RKO (cell line): ENCODE data around the gene MYL6B.
"Not testable (repeated sequence)": the region's sequence is repeated elsewhere in the genome, so short reads cannot be mapped to it uniquely, and the experiment has no call there.

ENCODE experiments used
- DNase-seq: peaks from one replicate; pipeline ENCODE4 v3.0.0-alpha.2; 2016; ENCODE audit warnings: low spot score

MYL6B gene

DNA sequence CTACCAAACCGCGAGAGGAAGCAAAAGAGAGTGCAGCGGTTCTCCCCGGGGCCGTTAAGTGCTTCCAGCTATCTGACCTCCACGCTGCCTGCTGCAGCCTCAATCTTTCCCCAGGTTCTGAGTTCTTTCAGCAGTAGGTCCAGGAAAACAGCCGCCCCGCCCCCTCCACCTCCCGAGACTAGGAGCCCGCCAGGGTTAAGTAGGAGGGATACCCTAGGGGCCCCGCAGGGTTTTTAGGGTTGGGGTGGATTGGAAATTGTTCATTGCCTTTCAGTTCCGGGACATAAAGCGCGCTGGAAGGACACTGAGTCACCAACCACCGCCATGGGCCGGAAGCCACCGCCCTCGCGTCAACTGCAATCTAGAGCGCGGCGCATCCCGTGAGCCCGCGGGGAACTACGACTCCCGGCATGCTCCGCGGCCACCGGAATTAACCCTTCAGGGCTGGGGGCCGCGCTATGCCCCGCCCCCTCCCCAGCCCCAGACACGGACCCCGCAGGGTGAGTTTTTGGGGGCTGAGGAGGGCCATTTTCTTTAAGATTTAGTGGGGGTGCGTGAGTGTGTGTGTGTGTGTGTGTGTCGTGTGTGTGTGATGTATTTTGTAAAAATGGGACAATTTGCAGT lies at the start of gene MYL6B:
Gene MYL6B, plus strand, starts transcription at position 456 of the 624 bp plus-strand sequence. CDS start 1,332 bp downstream, outside the sequence.
- DNase-seq: peak; percentile 97

GRCh38 chr12:56102683-56103065 lies 49.7 kb upstream of the MYL6B start:
- DNase-seq: no peak

DNA sequence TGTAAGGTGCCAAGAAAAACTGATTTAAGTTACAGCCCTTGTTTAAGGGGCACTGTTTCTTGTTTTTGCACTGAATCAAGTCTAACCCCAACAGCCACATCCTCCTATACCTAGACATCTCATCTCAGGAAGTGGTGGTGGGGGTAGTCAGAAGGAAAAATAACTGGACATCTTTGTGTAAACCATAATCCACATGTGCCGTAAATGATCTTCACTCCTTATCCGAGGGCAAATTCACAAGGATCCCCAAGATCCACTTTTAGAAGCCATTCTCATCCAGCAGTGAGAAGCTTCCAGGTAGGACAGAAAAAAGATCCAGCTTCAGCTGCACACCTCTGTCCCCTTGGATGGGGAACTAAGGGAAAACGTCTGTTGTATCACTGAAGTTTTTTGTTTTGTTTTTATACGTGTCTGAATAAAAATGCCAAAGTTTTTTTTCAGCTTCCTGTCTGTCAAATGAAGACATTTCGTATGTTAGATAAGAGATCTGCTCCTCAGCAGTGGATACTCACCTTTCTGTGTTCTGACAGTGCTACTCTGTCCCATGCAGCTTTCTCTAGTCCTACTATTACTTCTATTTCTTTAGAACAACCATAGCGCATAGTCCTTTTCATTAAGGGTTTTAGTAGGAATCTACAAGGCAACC lies 49.2 kb upstream of the MYL6B start:
- no peak for DNase-seq

DNA sequence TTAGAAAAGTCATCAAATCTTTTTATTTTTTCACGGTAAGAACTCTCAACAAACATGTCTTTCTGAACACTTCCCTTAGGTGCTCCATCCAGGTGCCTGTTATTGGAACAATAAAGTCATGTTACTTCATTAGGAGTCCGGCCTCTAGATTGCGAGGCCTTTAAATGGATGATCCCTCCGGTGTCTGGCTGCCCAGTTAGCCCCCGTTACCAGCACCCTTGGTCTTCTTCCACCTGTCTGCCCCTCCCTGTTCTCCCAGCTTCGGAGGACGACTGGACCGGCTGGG lies 48.6 kb upstream of the MYL6B start:
- no peak for DNase-seq

- DNase-seq: peak; percentile 98
Observed at GRCh38 chr12:56104109-56104814, 48.1 kb upstream of the MYL6B start, which contains the start of gene PA2G4. PA2G4 (plus strand) TSS chr12:56104559; CDS start chr12:56104738, 179 bp downstream.

DNA sequence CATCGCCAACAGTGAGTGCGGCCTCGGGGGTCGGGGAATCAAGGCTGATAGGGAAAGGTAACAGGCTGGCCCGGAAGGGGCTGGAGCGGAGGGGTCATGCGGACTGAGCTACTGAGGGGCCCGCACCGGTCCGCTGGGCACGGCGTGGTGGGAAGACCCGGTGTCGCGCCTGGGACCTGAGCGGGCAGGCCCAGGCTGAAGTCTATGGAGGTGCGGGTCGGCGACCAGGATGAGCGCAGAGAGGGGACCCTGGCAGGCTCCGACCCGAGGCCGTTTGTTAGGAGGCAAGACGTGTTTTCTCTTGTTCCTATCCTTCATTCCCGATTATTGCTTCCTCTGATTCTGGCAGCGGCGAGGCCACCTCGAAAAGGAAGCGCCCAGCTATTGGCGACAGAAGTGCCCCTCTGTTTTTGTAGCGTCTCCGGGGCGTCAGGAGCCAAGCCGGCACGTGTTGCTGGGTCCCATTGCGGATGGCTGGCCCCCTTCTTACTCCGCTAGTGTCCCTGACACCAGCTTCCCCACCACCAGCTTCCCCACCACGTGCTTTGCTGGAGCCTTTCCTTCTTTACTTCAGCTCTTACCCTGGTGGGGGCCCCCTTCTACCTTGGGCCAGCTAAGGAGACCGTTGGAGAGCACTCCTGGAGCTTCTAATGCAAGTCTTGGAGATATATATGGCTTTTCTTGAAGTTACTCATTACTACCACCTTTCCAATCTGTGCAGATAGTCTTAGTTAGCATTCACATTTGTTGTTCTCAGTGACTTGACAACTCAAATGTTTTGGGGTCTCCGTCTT lies 47.4 kb upstream of the MYL6B start:
- peak; percentile 57 for DNase-seq

GRCh38 chr12:56105609-56105902 lies 46.8 kb upstream of the MYL6B start:
- DNase-seq: no peak

- no peak for DNase-seq
Observed at GRCh38 chr12:56107242-56107641, 45.1 kb upstream of the MYL6B start.

DNA sequence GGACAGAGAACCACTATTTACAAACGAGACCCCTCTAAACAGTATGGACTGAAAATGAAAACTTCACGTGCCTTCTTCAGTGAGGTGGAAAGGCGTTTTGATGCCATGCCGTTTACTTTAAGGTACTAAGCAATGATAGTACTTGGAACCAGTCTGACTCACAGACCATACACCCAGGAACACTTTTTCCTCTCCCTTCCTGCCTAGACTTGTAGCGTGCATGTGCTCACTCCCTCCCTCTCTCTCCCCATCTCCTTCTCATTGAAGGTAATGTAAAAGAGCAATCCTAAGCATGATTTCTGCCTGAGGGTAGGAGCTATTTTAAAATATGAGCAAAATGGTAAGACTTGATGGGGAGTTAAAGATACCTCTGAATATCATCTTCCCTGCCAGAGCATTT lies 41.8 kb upstream of the MYL6B start:
- no peak for DNase-seq

DNA sequence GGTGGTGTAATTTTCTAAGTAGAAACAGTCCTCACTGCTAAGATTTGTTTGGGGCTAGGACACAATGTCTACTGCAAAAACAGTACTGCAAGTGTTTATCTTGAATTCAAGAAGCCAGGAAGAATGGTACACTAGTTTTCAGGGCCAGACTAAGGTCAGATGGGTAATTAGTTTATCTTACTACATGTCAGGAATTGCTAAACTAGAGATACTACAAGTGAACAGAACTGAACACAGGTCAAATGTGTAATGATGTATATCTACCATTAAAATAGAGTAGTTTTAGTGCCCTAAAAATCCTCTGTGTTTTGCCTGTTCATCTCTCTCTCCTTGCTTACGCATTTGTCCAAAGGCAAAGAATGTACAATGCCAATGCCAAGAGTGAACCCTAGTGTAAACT lies 38.3 kb upstream of the MYL6B start:
- no peak for DNase-seq

- DNase-seq: peak; percentile 83
Observed at GRCh38 chr12:56115329-56115728, 37.1 kb upstream of the MYL6B start.

- DNase-seq: peak; percentile 92
Observed at GRCh38 chr12:56116267-56117081, 35.9 kb upstream of the MYL6B start, which contains the start of gene RPL41. RPL41 (plus strand) TSS chr12:56116633.

DNA sequence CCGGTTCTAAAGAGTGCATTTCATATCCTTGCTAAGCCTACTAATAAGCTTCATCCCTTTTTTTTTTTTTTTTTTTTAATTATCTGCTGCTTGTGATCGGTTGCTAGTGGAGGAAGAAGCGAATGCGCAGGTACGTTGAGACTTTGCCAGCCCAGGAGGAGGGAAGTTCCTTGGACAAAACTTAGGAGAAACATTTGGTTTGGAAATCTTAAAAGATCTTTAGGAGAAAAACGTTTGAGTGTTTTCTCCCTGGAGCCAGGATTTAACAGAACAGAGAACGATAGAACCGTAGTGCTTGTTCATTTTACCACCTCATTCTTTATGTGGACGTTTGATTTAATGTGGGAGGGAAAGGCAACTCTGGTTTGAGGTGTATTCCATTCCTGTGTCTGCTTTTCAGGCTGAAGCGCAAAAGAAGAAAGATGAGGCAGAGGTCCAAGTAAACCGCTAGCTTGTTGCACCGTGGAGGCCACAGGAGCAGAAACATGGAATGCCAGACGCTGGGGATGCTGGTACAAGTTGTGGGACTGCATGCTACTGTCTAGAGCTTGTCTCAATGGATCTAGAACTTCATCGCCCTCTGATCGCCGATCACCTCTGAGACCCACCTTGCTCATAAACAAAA lies 35.2 kb upstream of the MYL6B start:
- DNase-seq: not testable (repeated sequence)

GRCh38 chr12:56117778-56118687 lies 34.4 kb upstream of the MYL6B start, which contains the start of gene ZC3H10:
ZC3H10 (plus strand) TSS chr12:56118266; CDS start chr12:56120563, 2,297 bp downstream.
- DNase-seq: peak; percentile 100

- no peak for DNase-seq
Observed at GRCh38 chr12:56118688-56119357, 33.6 kb upstream of the MYL6B start.

GRCh38 chr12:56119361-56119796 lies 33.0 kb upstream of the MYL6B start:
- DNase-seq: peak; percentile 93

- no peak for DNase-seq
Observed at GRCh38 chr12:56120158-56120846, 32.1 kb upstream of the MYL6B start.

DNA sequence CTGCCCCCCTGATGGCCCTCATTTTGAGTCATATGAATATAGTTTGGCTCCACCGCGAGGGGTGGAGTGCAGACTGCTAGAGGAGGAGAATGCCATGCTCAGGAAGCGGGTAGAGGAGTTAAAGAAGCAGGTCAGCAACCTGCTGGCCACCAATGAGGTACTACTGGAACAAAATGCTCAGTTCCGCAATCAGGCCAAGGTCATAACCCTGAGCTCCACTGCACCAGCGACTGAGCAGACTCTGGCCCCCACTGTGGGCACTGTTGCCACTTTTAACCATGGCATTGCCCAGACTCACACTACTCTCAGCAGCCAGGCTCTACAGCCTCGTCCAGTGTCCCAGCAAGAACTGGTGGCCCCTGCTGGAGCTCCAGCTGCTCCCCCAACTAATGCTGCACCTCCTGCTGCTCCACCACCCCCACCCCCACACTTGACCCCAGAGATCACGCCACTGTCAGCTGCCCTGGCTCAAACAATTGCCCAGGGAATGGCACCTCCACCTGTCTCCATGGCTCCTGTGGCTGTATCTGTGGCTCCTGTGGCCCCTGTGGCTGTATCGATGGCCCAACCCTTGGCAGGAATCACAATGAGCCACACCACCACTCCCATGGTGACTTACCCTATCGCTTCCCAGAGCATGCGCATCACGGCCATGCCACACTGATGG lies 31.1 kb upstream of the MYL6B start:
- DNase-seq: no peak
